Activated CD8-positive, alpha-beta memory T cell treated with anti-CD3 and anti-CD28 coated beads, Interleukin-2, amount 50 U/mL, for 1 hour (primary cell): ENCODE data around the gene PPIL4.
"Not testable (repeated sequence)": the region's sequence is repeated elsewhere in the genome, so short reads cannot be mapped to it uniquely, and the experiment has no call there.

ENCODE experiments used
- DNase-seq: peaks from one replicate; pipeline ENCODE4 v3.0.0-alpha.2; 2020; ENCODE audit errors: extremely low read depth

Gene PPIL4

DNA sequence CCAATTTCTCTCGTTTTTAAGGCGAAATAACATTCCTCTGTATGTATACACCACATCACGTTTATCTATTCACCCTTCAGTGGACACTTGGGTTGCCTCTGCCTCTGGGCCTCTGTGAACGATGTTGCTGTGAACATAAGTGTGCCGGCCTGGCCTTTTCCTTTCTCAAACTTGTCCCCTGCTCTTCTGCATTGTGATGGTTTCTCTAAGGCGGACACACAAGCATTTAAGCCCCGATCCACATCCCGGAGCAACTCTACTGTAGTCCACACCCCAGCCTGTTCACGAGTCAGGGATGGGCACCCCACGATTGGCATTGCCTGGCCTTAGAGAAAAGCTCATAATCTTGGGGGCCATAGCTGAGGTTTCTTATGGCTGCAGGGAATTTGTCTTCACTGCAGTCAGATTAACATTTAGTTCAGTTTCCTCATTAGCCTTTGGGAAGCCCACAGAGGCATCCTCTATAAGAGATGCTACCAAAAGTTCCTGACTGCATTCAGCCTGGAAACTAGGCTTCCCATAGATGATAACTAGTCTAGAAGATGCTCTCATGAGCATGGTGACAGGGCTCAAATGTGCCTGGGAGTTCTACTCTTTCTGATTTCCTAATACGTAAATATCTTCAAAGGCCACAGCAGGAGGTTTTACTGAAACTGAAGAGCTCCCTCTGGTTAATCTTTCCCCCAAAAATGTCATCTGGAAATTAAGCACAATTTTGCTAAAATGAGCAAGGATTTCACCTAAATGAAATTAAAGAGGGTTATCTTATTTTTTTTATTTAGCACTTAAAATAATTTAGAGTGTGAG, 61.8 kb downstream of the PPIL4 start:
- no peak for DNase-seq

DNA sequence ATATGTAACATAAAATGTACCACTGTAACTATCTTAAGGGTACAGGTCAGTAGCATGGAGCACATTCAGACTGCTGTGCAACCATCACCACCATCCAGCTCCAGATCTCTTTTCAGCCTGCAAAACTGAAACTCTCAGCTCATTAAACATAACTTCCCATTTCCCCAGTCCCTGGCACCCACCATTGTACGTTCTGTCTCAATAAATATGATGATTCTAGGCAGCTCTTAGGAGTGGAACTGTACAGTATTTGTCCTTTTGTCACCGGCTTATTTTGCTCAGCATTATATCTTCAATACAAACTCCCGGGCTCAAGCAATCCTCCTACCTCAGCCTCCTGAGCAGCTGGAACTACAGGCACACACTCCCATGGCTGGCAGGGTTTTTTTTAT, 62.5 kb downstream of the PPIL4 start:
- no peak for DNase-seq

DNA sequence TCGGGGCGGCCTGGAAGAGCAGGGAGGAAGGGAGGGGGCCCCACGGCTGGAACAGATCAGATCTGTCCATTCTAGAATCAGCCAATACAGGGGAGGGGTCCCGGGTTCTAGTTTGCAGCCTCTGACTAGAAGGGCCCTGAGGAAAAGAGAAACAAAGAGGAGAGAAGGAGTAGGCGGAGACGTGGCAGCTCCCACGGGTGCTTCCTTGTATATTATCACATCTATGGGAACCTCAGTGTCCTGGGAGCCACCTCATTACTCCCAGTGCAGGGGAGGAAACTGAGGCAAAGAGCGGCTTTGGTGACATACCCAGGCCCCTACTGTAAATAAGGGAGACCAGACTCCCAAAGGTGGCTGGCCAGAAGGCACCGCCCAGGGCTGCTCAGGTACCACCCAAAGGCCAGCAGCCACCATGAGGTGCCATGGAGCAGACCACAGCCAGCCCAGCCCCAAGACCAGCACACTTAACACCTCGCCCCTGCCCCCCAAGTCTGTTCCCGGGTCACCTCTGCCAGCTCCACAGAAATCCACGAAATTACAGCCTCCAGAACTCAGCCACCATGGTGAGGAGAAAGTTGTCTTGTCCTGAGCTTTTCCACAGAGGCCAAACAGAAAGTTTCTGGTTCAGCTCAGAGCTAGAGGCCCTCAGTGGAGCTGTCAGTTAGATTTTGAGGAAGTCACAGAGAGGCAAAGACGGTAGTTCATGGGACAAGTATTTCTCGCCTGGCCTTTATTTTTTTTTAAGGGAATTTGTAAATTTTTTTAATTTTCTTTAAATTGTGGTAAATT, 63.1 kb downstream of the PPIL4 start:
- DNase-seq: no peak

DNA sequence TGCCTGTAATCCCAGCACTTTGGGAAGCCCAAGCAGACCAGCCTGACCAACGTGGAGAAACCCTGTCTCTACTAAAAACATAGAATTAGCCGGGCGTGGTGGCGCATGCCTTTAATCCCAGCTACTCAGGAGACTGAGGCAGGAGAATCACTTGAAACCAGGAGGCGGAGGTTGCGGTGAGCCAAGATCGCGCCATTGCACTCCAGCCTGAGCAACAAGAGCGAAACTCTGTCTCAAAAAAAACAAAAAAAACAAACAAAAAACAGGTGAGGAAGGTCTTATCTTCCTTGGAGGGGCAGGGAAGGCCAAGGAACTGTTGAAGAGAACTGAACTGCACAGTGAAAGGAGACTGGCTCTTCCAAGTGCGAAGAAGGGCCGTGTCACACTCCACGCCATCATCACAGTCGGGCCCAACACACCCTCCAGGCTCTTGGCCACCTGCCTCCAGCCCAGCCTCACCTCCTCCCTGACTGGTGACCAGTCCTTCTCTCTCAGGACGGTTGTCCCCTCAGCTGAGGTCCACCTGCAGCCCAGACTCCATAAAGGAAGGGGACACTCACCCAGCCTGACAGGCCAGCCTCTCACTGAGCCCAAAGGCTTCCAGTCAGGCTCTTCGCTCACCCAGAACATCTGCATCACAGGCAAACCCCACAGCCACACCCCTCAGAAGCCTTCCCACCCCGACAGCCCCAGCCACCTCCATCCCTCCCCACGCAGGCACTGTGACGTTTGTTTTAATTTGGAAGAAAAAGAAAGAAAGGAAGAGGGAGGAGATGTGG, 65.2 kb downstream of the PPIL4 start:
- no peak for DNase-seq

DNA sequence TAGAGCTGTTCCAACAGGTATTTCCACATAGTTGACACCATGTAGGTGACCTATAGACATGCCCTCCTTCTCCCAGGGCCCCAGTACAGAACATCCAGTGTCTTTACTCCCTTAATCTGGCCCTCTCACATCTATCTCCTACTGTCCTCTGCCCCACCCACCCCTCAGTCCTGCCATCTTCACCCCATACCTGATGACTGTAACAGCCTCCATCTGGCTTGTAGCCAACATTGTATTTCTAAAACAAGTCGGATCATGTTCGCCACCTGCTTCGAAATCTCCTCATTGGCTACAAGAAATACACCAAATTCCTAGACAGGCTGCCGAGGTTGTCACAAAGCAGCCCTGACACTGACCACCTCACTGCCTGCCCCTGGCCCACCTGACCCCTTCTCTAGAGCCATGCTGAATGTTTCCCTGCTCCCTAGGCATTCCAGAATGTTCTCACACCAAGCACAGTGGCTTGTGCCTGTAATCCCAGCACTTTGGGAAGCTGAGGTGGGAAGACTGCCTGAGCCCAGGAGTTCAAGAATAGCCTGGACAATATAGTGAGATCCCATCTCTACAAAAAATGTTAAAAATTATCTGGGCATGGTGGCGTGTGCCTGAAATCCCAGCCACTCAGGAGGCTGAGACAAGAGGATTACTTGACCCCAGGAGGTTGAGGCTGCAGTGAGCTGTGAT, 67.1 kb downstream of the PPIL4 start:
- no peak for DNase-seq

DNA sequence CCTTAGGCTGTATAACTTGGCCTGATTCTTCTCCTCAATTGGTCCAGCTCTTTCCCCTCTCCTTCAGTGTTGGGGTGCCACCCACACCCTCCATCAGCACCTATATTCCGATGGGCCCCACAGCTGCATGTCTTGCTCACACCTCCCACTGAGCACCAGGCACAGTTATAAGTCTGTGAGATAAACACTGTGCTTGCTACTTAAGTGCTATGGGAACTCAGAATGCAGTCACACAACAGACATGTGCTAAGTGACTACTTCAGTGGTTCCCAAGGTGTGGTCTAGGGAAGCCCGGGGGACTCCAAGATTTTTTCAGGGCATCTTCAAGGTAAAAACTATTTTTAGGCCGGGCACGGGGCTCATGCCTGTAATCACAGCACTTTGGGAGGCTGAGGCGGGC, 68.3 kb downstream of the PPIL4 start:
- no peak for DNase-seq

DNA sequence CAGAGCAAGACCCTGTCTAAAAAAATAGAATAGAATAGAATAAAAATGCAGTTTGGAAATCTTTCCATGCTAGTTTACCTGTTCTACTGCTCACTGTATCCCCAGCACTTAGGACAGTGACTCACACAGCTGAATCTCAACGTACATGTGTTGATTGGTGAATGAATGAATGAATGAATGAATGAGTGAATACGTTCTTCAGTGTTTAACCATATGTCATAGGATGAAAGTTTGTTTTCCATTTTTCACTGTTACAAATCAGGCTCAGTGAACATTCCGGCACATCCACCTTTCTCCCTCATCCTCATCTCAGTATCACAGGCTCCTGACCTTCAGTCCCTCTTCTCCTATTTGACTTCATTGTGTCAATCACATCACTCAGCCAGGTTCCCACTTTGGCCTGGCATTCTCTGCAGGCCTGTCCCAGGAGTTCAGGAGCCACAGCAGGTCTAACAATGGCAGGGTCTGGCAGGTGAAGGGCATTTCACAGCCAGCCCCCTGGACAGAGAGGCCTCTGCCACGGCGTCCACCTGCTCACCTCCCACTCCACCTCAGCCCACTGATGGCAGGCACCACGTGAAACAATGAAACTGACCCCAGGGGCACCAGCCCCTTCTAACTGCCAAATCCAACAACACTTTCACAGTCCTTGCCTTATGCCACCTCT, 68.9 kb downstream of the PPIL4 start:
- no peak for DNase-seq

DNA sequence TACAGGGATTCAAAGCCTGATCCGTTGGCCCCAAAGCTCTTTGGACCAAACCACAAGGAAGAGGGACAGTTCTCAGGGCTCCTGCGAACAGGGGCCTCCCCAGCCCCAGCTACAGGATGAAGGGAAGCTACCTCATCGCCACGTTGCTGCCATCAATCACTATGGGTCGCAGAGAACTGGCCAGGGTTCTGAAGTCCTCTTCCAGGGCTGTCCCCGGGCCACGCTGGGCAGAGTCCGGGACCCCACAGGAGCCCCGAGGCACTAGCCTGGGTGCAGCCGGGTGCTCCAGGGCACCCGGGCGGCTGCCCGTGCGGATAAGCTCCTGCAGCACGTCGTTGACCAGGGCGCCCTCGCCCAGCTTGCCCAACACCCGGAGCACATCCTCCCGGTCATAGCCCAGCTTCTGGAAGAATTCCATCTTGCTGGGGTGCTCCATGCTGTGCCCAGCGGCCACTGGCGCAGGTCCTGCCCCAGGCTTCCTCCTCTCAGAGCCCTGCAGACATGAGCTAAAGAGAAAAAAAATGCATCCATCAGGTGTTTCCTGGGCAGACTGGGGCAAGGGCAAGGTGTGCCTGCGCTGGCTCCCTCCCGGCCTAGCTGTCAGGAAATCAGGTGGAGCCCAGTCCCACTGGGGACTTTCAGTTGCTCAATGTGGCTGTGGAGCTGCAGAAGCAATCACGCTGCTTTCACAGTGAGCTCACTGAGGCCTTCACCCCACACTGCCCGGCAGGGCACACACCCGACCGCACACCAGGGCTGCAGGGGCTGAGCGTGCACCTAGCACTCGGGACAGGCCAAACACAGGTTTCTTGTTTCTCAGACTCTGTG, 71.5 kb downstream of the PPIL4 start:
- DNase-seq: no peak

DNA sequence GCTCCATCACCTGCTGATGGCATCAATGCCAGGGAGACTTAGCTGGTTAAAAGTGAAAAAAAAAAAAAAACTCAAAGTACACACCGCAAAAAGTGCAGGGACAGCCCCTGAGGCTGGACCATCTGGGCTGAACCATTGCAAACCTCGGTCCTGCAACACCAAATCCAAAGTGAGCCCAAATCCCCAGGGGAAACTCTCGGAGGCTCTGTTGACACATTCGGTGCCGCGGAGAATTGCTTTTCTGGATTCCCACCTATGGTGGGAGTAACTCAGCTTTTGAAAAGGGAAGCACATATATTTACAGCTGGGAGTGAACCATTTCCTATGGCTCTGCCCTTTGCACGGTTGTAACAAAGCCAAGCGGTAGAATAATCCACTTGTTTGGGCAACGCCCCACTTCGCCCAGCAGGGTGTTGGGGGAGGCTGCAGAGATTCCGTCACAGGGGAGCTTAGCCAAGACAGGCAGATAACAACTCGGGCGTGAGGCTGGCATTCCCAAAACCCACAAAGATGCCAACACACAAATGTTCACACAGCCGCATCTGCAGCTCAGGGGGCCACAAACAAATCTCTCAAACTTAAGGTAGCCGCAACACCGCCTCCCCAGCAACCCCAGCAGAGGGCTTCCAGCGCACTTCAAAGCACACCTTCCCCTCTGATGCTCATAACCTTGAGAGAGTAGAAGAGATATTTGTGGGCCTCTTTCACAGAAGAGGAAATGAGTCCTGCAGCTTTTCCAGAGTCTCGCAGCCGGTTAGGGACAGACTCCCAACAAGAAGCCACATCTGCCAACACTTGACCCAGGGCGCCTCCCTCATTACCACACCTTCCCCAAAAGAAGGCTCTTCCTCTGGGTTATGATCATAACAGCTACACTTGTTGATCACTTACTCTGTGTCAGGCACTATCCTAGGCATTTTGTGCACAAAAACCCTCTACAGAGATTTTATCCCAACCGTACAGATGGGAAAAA, 72.5 kb downstream of the PPIL4 start:
- no peak for DNase-seq

DNA sequence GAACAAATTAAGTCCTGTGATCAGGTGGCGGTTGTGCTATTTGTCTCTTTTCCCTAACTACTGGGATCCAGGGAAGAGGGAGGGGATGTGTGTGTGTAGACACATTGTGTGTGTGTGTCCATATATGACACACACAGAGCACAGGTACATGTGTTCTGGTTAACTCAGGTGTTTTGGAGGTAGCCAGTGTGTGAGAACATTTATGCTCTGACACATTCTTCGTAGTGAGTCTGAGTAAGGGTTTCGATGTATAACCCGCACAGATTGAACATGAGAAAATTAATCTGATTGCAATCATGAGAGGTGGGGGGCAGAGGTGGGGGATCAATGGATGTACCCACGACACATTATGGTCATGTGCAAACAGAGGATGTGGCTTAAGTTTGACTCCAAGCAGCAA, 73.6 kb downstream of the PPIL4 start:
- no peak for DNase-seq

DNA sequence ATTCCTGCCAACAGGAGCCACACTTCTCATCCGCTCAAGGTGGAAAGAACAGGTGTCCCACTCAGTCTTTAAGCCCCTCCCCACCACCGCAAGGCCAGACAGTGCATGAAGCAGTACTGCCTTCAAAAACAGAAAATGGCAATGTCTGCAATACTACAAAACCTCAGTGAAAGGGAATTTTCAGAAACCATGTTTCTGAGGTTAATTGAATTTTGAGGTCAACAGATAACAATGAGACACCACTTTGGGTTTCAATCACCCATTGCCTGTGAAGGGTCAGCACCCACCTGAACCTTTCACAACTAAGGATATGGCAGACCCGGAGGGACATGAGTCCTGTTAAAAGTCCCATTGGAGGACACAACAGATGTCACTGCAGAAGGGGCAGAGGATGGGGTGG, 74.0 kb downstream of the PPIL4 start:
- DNase-seq: no peak

DNA sequence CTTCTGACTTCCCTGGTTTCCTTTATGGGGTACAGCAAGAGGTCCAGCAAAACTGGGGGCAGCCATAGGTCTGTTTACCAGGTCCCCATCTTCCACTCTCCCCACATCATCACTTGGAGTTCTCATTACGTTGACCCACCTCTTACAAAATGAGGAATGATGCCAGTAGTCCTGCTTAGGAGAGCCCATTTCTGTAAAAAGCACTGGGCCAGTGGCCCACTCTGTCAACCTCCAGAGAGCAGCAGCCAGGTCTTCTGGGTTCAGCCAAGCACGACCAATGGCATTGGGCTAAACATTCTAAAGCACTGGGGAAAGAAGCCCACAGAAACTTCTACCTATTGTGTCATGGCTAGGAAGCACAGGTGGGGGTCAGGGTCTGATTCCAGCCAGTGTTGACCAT, 74.9 kb downstream of the PPIL4 start:
- DNase-seq: no peak

DNA sequence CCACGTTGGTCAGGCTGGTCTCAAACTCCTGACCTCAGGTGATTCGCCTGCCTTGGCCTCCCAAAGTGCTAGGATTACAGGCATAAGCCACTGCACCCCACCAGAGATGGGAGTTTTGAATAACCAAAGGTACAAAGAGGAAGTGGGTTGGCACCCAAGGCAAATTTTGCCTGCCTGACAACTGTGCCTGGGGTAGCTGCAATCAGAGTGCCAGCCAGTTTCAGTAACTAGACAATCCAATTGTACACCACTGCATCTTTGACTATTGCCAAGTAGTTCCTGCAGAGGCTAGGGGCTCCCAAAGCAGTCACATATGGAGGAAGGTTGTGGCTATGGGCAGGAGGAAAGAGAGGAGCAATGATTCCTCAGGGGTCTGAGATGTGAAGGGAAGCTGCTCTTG, 77.7 kb downstream of the PPIL4 start:
- DNase-seq: no peak

DNA sequence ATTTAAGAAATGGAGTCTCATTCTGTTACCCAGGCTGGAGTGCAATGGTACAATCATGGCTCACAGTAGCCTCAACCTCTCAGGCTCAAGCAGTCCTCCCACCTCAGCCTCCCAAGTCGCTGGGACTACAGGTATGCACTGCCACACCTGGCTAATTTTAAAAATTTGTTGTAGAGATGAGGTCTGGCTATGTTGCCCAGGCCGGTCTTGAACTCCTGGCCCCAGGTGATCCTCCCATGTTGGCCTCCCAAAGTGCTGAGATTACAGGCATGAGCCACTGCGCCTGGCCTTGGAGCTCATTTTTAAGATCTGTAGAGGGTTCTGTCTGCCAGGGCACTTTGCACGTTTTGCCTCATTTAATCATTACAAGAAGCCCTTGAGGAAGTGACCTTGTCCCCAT, 78.6 kb downstream of the PPIL4 start:
- DNase-seq: no peak

DNA sequence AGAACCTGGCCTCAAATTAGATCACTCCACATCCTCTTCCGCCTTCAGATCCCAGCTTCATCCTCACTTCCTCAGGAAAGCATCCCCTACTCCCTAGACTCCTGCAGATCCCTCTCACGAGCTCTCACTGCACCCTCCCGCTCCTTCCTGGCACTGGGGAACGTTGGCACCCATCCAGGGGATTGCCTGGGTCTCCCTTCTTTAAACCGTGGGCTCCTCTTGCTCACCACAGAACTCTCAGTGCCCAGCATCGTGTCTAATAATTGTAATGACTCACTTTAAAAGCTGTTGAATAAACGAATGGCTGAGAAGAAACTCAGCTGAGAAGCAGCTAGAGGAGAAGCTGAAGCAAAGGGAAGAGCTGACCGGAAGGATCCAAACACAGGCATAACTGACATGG, 81.4 kb downstream of the PPIL4 start:
- no peak for DNase-seq

DNA sequence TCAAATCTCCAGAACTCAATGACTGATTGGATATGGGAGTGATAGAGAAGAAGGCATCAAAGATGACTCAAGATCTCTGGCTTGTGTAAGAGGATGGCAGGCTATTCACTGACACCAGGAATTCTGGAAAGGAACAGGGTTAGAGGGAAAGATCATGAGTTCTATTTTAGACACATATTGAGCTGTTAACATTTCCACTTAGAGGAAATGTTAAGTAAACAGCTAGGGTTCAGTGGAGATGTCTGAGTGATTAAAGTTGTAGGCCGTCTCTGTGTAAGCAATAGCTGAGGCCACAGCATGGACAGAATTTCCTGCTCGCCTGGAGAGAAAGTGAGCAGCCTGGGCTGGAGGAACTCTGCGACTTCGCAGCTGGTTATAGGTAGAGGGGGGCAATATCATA, 82.1 kb downstream of the PPIL4 start:
- DNase-seq: no peak

DNA sequence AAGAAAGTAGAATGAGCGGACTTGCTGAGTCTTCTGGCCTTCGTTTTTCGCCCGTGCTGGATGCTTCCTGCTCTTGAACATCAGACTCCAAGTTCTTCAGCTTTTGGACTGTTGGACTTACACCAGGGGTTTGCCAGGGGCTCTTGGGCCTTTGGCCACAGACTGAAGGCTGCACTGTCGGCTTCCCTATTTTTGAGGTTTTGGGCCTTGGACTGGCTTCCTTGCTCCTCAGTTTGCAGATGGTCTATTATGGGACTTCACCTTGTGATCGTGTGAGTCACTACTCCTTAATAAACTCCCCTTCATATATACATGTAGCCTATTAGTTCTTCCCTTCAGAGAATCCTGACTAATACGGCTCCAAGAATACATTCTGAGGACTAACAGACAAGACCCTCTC, 83.1 kb downstream of the PPIL4 start:
- not testable (repeated sequence) for DNase-seq

DNA sequence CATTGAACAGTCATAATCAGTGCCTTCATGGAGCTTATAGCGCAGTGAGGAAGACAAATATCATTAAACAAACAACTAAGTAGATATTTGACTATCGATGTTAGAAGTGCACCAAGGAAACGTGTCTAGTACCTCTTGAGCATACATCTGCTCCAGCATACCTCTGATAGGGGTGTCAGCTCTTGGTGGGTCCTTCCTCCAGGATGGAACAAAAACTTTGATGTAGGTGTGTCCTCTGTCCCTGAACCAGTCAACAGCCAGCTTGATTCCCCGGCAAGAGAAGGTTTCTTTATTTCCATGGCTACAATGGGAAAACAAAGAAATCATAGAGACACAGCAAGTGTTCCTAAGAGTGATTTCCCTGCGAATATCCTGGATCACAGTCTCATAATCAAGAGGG, 84.2 kb downstream of the PPIL4 start:
- no peak for DNase-seq

DNA sequence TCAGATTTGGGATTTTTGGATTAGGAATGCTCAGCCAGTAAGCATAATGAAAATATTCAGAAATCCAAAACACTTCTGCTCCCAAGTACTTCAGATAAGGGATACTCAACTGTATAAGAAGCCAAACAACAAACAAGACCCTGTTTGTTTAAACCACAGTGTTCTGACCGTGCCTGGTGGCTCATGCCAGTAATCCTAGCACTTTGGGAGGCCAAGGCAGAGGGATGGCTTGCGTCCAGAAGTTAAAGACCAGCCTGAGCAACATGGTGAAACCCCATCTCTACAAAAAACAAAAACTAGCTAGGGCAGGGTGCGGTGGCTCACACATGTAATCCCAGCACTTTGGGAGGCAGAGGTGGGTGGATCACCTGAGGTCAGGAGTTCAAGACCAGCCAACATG, 85.6 kb downstream of the PPIL4 start:
- not testable (repeated sequence) for DNase-seq
